ENCODE data around the gene PTPRD. TPM values are rescaled to one million over a fixed set of nuclear protein-coding genes. Genes with fewer than 3 reads are reported as not detected.

PTPRD gene
- total RNA-seq, 4 donors from 2014 or later, result 0.78 to 11.7 (median 1.6) TPM

DNA sequence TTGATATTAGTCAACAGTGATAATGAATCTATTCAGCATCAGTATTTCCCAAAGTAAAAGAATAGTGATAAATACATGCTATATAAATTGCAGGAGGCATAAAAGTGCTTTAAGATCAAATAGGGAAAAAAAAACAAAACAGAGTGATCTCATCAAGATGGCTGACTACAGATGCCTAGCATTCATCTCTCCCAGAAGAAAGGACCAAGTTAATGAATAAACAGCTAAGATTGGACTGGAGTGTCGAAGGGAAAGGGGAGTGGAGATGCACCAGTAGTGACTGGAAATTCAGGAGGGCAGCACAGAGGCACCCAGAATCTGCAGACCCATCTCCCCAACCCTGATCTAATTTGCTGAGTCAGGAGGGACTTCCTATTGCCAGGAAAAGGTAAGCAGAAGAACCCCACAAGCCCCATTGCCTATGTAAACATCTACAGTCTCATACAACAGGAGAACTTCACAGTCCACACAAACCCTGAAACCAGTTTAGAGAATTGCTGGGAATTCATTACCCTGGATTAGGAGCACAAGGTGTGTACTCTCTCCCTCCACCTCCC lies 699.4 kb downstream of the PTPRD start:
- no peaks in the 10 kb centered on the region for H3K9me3 ChIP-seq
- no peaks in the 10 kb centered on the region for H3K27me3 ChIP-seq
- DNase-seq, result no peak
- no peak overlapping the region for H3K27ac ChIP-seq
- no peaks in the 10 kb centered on the region for H3K4me1 ChIP-seq
- no peak for ATAC-seq
- TF ChIP-seq POLR2A (IDR thresholded peaks at IDR 0.05), result no peak
- TF ChIP-seq, protein P1, sequence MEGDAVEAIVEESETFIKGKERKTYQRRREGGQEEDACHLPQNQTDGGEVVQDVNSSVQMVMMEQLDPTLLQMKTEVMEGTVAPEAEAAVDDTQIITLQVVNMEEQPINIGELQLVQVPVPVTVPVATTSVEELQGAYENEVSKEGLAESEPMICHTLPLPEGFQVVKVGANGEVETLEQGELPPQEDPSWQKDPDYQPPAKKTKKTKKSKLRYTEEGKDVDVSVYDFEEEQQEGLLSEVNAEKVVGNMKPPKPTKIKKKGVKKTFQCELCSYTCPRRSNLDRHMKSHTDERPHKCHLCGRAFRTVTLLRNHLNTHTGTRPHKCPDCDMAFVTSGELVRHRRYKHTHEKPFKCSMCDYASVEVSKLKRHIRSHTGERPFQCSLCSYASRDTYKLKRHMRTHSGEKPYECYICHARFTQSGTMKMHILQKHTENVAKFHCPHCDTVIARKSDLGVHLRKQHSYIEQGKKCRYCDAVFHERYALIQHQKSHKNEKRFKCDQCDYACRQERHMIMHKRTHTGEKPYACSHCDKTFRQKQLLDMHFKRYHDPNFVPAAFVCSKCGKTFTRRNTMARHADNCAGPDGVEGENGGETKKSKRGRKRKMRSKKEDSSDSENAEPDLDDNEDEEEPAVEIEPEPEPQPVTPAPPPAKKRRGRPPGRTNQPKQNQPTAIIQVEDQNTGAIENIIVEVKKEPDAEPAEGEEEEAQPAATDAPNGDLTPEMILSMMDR (IDR thresholded peaks at IDR 0.05 in 4 of 5, conservative IDR thresholded peaks at IDR 0.05 in 1 of 5), result no peak
- H3K4me3 ChIP-seq, result no peak overlapping the region
- in situ Hi-C loops (cut with MboI; ENCODE audit: low sequenced_read_pairs in 4 of 4) (no loop called here), intact Hi-C loops (cut with DNase I; ENCODE audit: low total_unique reads) (no loop called here)
- no peaks in the 10 kb centered on the region for H3K36me3 ChIP-seq

DNA sequence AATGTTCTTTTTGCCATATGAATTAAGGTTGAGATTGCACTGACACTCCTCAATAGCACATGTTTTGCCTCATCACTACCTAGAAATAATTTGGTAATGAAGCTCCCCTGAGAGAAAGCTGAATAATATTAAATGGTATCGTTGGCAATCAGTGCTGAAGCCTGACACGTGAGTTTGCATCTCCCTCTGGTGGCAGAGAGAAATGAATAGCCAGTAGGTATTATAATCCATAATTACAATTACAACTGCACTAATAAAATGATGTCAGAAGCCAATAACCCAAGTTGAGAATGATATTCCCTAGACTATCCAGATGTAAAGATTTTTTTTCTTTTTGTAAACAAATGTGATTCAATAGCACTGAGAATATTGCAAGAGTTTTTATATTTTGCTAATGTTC lies 700.3 kb downstream of the PTPRD start:
- H3K4me3 ChIP-seq, result no peak overlapping the region
- H3K27ac ChIP-seq, result no peak overlapping the region
- intact Hi-C loops (cut with DNase I; ENCODE audit: low total_unique reads) (no loop called here), in situ Hi-C loops (cut with MboI; ENCODE audit: low sequenced_read_pairs in 4 of 4) (no loop called here)
- no peaks in the 10 kb centered on the region for H3K27me3 ChIP-seq
- no peaks in the 10 kb centered on the region for H3K4me1 ChIP-seq
- DNase-seq (no peak), ATAC-seq (no peak)
- H3K9me3 ChIP-seq, result no peaks in the 10 kb centered on the region
- TF ChIP-seq, protein P1 (IDR thresholded peaks at IDR 0.05 in 4 of 5, conservative IDR thresholded peaks at IDR 0.05 in 1 of 5), result no peak
- no peak for TF ChIP-seq POLR2A (IDR thresholded peaks at IDR 0.05)
- no peaks in the 10 kb centered on the region for H3K36me3 ChIP-seq

DNA sequence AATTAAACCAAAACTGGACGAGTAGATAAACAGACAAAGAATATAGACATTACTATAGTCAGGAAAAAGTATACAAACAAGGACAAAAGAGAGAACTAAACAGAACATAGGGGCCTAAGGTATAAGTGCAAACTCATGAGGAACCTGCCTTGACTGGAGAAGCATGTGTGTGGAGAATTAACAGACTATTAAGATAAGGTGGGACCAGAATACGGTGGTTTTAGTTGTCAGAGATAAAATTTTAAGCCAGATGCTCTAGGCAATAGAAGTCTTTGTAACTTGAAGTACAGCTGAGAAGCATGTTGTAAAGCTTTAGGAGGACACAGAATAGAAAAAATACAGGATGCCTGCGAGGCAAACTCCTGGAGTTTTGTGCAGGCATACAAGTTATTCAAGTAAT lies 707.1 kb downstream of the PTPRD start:
- no peaks in the 10 kb centered on the region for H3K4me1 ChIP-seq
- no peak overlapping the region for H3K27ac ChIP-seq
- intact Hi-C loops (cut with DNase I; ENCODE audit: low total_unique reads) (no loop called here), in situ Hi-C loops (cut with MboI; ENCODE audit: low sequenced_read_pairs in 4 of 4) (no loop called here)
- no peak overlapping the region for H3K4me3 ChIP-seq
- DNase-seq (no peak), ATAC-seq (no peak)
- H3K36me3 ChIP-seq, result no peaks in the 10 kb centered on the region
- TF ChIP-seq POLR2A (IDR thresholded peaks at IDR 0.05), result no peak
- TF ChIP-seq, protein P1 (IDR thresholded peaks at IDR 0.05 in 4 of 5, conservative IDR thresholded peaks at IDR 0.05 in 1 of 5), result no peak
- H3K9me3 ChIP-seq, result no peaks in the 10 kb centered on the region
- no peaks in the 10 kb centered on the region for H3K27me3 ChIP-seq

DNA sequence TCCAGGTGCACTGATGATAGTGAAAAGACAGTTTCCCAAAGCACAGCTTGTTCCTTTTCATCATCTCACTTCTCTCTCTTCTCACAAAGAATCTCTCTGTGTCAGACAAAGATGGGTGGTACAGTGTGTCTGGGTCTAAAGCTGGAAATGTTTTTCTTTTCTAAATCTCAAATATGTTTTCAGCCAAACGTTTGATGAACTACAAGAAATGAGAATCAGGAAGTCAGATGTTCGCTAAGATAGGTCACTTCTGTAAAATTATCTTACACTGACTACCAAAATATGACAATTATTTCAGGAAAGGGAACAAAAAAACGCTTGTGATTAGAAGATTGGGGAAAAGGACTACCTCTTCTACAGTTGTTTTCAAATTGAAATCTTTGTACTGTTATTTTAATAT lies 708.8 kb downstream of the PTPRD start:
- intact Hi-C loops (cut with DNase I; ENCODE audit: low total_unique reads), result no loop called here
- Histone ChIP-seq H3K9me3 (no peaks in the 10 kb centered on the region), H3K4me1 (no peaks in the 10 kb centered on the region), H3K36me3 (no peaks in the 10 kb centered on the region), H3K27ac (no peak overlapping the region), H3K27me3 (no peaks in the 10 kb centered on the region), H3K4me3 (no peak overlapping the region)
- in situ Hi-C loops (cut with MboI; ENCODE audit: low sequenced_read_pairs in 4 of 4), result no loop called here
- TF ChIP-seq POLR2A (IDR thresholded peaks at IDR 0.05), result no peak
- TF ChIP-seq, protein P1 (IDR thresholded peaks at IDR 0.05 in 4 of 5, conservative IDR thresholded peaks at IDR 0.05 in 1 of 5), result no peak
- DNase-seq (no peak), ATAC-seq (no peak)

DNA sequence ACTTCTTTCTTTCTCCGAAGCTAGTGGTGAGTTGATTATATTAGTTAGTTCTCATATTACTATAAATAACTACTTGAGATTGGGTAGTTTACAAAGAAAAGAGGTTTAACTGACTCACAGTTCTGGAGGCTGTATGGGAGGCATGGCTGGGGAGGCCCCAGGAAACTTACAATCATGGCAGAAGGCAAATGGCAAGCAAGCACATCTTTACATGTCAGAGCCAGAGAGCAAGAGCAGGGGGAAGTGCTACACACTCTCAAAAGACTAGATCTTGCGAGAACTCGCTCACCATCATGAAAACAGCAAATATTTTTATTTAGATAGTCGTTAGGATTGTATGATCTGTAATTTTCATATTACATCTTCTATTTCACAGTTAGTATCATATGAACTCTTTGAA lies 711.2 kb downstream of the PTPRD start:
- no peak overlapping the region for H3K27ac ChIP-seq
- no peak for TF ChIP-seq POLR2A (IDR thresholded peaks at IDR 0.05)
- H3K36me3 ChIP-seq, result no peaks in the 10 kb centered on the region
- in situ Hi-C loops (cut with MboI; ENCODE audit: low sequenced_read_pairs in 4 of 4) (no loop called here), intact Hi-C loops (cut with DNase I; ENCODE audit: low total_unique reads) (no loop called here)
- no peak for ATAC-seq
- no peaks in the 10 kb centered on the region for H3K27me3 ChIP-seq
- no peaks in the 10 kb centered on the region for H3K9me3 ChIP-seq
- H3K4me1 ChIP-seq, result no peaks in the 10 kb centered on the region
- no peak overlapping the region for H3K4me3 ChIP-seq
- no peak for DNase-seq
